CD4-positive, alpha-beta T cell treated with Interferon gamma for 1 hour (primary cell): Measurements from ENCODE around the gene AJM1.
A peak's percentile ranks its signal among the peaks of the same experiment; 100 is the strongest.
"Not testable (repeated sequence)": the region's sequence is repeated elsewhere in the genome, so short reads cannot be mapped to it uniquely, and the experiment has no call there.

Source experiments
- DNase-seq: peaks from one replicate; pipeline ENCODE4 v3.0.0-alpha.2; 2020

AJM1 gene

DNA sequence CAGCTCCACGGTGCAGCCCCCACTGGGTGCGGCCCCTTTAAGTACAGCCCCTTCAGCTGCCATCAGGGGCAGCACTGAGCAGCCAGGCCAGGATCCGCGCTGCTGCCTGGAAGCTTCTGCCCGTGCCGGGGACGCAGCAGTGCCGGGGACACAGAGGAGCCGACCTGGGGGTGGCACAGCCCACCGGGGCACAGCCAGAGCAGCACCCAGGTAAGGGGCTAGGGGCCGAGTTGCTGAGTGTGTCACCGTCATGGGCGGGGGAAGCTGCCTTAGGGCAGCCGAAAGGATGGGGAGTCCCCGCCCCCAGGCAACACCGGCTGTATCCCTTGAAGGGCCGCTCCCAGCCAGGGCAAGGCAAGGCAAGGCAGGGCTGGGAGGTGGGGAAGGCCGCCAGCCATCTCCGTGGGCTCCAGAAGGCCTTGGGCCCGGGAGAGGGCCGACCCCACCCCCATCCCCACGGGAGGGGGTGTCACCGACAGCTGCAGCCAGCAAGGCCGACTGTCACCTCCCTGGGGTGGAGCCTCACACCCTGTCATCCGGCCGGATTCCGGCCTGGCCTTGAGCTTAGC lies at the start of gene AJM1:
AJM1 (plus strand) TSS at position 99 of the 569 bp plus-strand sequence. CDS start 1,937 bp downstream, outside the sequence.
- peak; percentile 78 for DNase-seq

DNA sequence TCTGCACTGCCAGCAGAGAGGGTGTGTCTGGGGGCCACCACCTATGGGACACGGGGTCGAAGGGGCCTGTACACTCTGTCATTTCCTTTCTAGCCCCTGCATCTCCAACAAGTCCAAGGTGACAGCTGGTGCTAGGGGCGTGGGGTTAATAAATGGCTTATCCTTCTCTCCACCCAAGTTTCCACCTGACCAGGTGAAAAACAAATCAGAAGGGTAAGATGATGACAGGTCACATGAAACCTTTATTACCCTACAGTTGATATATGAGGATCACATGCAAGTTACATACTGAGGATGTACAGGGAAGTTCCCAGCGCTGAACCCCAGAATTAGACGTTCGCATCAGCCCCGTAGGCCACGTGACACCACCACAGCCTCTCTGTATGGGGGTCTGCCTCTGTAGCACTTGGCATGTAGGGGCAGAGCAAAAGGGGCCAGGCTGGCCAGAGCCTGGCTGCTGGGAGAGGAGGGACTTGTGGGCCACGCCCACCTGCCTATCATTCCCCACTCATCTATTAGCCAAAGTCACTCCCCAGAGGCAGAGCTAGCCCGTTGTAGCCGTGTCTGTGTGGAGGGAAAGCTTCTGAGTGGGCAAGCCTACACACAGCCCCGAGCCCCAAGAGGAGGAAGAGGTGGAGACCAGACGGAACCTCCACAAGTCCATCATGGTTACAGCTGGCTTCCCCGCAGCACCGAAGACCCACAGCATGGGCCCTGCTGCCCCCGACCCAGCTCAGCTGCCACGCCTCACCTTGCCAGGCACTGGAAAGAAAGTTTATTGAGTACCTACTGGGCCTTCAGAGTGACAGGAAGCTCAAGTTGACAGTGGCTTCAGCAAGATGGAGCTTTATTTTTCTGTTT lies 49.0 kb upstream of the AJM1 start:
- DNase-seq, result no peak

DNA sequence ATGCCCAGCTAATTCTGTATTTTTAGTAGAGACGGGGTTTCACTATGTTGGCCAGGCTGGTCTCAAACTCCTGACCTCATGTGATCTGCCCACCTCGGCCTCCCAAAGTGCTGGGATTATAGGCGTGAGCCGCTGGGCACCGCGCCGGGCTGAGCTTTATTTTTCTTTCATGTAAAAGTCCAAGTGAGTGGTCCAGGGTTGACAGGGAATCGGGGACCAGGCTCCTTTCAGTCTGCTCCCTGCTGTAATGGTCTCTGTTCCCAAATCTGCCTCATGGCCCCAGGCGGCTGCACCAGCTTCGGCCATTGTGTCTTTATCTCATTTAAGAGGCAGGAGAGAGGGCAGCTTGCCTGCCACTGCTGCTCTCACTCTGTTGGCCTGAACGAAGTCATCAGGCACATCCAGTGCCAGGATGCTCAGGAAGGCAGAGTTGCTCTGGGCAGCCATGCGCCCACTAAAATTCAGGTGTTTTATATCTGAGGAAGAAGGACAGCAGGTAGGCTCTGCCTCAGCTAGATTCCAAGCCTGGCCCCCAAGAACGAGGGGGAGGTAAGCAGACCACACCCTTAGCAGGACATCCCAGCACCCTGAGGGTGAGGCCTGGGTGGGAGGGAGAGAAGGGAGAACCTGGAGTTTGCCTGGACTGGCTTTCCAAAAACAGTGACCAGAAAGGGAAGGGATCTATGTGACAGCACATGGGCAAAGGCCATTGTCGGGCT lies 47.8 kb upstream of the AJM1 start:
- no peak for DNase-seq

DNA sequence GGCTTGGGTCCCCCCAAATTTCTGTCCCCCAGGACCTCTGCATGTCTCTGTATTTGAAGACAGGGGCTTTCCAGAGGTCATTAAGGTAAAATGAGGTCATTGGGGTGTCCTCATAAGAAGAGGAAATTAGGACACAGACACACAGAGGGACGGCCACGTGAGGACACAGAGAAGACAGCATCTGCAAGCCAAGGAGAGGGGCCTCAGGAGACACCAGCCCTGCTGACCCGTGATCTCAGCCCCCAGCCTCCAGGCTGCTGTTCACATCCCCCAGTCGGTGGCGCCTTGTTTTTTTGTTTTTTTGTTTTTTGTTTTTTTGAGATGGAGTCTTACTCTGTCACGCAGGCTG lies 47.3 kb upstream of the AJM1 start:
- no peak for DNase-seq

DNA sequence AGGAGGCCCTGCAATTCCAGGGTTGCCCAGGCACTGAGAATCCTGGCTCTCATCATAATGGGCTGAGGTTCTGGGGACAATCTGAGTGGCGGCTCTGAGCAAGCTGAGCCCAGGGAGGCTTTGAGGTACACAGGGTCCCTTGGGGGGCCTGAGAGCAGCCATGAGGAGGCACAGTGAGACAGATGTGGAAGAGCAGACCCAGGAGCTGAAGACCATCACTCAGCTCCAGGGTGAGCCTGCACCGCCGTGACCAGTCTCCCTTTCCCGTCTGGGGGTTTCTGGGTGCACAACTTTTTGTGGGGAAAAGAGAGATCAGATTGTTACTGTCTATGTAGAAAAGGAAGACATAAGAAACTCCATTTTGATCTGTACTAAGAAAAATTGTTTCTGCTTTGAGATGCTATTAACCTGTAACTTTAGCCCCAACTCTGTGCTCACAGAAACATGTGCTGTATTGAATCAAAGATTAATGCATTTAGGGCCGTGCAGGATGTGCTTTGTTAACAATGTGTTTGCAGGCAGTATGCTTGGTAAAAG lies 46.0 kb upstream of the AJM1 start, which contains the start of gene CCDC183:
CCDC183 (plus strand) TSS at position 101 of the 537 bp plus-strand sequence; CDS start at position 161, 60 bp downstream.
- no peak for DNase-seq

DNA sequence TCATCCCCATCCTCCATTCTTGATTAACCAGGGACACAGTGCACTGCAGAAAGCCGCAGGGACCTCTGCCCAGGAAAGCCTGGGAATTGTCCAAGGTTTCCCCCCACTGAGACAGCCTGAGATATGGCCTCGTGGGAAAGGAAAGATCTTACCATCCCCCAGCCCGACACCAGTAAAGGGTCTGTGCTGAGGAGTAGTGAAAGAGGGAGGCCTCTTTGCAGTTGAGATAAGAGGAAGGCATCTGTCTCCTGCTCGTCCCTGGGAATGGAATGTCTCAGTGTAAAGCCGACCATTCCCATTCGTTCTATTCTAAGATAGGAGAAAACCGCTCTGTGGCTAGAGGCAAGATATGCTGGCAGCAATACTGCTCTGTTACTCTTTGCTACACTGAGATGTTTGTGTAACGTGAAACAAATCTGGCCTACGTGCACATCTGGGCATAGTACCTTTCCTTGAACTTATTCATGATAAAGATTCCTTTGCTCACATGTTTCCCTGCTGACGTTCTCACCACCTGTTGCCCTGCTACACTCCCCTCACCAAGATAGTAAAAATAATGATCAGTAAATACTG lies 45.4 kb upstream of the AJM1 start:
- DNase-seq, result not testable (repeated sequence)

DNA sequence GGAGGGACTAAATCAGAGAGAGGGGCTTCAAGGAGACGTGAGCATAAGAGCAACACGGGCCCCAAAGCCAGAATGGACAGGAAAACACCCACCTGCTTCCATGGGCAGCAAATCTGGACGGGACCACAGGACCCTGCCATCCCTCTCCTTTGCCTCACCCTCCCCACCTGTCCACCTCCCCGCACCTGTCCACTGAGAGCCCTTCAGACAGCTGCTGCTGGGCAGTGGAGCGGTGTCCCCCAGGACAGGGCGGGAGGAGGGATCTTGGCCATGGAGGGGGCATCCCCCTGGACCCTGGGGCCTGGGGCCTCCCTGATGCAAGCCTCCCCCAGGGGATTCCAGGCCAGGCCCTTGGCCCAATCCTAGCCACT lies 43.6 kb upstream of the AJM1 start:
- DNase-seq, result no peak

DNA sequence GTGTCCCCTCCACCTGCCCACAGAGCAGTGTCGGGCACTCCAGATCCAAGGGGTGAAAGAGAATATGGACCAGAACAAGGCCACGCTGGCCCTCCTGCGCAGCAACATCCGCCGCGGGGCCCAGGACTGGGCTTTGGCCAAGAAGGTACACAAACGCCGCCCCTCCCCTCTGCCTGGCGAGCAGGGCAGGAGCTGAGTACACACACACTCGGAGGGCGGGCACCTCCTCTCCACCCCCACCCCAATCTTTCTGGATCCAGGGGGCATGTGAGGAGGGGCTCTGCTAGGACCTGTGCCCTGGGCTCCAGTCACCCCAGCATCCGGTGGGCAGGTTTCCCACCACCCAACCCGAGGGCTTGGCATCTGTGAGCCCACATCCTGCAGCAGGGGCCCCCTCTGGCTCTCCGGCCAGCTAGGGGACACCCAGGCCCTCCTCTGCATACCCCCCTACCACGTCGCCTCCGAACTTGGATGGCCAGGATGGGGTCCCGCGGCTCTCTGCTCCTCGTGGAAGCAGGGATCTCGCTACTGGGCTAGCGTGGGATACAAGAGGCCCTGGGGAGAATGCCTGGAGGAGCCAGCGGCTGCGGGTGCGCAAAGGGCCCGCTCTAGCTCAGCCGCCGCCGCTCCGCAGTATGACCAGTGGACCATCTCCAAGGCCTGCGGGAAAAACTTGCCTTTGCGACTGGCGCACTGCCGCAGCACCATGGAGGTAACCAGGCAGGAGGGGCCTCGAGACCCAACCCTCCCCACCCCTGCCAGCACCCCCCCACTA lies 43.0 kb upstream of the AJM1 start:
- DNase-seq, result no peak

DNA sequence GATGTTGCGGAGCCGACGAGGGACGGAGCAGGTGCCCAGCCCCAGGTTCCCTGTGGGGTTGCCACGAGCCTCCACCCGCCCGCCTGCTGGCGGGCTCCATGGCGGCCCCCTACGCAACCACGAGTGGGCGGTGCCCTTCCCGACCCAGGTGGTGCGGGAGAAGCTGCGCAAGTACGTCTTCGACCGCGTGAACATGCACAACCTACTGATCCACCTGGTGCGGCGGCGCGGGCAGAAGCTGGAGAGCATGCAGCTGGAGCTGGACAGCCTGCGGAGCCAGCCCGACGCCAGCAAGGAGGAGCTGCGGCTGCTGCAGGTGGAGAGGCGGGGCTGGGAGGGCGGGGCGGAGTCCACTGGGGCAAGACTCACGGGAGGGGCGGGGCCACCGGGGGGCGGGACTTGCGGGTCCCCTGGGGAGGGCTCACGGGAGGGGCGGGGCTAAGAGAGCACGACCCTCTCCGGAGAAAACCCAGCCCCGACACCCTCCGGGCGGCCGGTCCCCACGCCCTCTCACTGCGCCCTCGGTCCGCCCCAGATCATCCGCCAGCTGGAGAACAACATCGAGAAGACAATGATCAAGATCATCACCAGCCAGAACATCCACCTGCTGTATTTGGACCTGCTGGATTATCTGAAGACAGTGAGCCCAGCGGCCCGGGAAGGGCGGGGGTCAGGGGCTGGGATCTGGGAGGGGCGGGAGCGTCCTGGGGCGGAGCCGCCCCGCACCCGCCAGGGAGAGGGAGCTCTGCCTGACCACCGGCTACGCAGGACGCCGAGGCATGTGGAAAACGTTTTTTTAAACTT lies 42.2 kb upstream of the AJM1 start:
- DNase-seq, result peak; percentile 87

DNA sequence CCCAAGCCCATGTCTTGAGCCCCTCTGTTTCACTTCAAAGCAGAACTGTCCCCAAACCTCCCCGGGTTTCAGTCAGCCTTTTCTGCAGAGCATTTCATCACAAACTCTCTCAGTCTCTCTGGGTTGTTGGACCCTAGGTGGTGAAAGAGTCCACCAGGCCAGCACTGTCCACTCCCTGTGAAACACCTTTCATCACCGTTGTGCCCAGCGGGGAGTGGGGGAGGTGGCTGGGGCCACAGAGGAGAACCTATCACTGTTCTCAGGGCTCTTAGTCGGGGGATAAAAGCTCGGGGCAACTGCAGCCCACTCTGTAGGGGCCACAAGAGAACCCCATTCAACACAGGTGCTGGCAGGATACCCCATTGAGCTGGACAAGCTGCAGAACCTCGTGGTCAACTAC lies 40.0 kb upstream of the AJM1 start:
- DNase-seq, result no peak

DNA sequence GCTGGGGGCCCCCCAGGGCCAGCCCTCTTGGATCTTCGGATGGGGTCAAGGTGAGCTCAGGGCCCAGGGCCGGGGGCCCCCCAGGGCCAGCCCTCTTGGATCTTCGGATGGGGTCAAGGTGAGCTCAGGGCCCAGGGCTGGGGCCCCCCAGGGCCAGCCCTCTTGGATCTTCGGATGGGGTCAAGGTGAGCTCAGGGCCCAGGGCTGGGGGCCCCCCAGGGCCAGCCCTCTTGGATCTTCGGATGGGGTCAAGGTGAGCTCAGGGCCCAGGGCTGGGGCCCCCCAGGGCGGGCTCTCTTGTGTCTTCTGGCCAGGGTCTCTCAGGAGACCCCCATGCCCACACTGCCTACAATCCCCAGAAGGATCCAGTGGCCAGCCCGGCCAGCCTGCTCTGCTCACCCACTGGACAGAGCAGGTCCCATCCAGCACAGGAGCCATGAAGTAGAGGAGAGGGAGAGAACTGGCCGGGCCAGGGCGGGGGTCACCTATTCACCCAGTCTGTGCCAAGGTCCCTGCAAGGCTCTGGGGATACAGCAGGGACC lies 39.2 kb upstream of the AJM1 start:
- not testable (repeated sequence) for DNase-seq

DNA sequence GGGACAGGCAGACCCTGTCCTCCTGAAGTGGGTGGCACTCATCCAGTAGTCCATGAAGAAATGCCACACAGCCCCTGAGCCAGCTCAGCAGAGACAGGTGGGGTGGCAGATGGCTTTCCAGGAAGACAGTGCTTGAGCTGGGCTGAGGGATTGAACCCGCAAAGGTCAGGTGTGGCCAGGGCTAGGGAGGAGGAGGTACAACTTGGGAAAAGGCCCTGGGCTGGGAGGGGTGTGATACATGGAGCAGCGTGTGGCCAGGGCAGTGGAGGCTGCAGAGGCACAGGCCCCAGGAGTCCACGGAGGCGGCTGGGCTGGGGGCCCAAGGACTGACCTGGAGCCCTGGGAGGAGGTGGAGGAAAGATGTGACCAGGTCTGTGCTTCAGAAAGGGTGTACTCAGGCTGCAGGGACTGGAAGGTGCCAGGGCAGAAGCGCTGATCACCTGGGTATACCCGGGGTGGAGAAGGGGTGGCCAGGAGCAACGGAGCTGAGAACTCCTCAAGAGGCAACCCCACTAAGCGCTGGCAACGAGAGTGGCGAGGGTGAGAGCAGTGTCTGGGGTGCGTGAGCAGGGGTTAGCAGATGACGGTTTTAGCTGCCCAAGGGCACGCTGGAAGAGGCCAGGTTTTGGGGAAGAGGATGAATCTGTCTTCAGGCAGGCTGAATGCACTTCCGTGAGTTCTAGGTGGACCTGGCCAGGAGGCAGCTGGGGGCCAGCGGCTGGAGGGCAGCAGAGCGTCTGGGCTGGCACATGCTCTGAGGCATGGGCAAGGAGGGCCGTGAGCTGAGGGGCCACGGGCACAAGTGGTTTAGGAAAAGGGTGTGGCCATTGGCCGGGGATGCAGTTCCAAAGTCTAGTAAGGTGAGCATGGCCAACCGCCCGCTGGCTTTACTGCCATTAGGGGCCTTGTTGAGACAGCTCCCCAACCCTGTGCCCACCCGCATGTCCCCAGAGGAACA lies 38.4 kb upstream of the AJM1 start:
- no peak for DNase-seq

DNA sequence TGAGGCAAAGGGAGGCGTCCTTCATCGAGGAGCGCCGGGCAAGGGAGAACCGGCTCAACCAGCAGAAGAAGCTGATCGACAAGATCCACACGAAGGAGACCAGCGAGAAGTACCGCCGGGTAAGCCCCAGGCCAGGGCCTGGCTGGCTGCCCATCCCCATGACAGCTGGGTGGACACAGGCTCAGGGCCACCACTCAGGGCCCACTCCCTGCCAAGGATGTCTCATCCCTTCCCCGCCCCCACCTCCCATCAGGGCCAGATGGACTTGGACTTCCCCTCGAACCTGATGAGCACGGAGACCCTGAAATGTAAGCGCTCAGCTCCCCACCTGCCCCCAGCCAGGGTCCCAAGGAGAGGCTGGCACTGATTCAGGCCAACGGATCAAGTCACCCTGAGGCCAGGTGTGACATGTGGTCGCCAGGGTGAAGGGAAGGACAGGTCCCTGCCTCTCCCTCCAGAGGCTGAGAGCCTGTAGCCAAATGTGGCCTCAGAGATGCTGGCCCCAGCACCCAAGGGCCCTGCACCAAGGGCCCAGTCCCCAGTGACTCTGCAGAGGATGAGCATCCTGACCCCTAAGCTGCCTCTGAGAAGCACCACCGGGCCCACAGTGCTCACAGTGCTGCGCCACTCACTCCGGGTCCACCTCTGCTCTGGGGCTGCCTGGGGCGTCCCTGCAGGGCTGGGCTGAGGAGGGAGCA lies 37.6 kb upstream of the AJM1 start:
- DNase-seq, result no peak

DNA sequence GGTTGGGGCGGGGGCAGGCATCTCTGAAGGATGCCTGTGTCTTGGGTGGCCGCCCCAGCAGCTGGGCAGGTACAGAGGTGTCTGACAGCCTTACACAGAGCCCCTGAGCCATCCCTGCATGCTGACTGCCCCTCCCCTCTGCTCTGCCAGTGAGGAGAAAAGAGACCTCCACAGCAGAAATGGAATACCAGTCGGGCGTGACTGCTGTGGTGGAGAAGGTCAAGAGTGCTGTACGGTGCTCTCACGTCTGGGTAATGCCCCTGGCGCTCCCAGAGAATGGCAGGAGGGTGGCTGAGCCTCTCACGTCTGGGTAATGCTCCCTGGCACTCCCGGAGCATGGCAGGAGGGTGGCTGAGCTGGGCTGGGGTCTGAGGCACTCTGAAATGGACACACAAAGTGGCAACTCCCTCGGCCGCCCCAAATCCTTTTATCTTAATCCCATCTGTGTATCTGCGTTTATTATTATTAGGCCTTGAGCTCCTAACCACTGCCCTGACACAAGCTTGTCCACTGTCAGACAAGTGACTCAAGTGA lies 37.0 kb upstream of the AJM1 start:
- DNase-seq, result no peak

DNA sequence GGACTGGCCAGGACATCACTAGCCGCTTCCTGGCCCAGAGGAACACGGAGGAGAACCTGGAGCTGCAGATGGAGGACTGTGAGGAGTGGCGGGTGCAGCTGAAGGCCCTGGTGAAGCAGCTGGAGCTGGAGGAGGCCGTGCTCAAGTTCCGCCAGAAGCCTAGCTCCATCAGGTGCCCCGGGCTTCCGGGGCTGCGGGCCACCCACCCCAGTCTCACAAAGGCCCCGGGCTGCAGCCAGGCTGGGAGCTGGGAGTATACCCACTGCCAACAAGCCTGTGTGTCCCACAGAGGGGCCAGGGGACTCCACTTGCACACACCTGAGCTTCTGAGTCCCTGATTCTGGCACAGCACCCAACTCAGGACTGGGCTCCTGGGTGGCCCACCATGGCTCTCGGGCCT lies 36.2 kb upstream of the AJM1 start:
- no peak for DNase-seq

DNA sequence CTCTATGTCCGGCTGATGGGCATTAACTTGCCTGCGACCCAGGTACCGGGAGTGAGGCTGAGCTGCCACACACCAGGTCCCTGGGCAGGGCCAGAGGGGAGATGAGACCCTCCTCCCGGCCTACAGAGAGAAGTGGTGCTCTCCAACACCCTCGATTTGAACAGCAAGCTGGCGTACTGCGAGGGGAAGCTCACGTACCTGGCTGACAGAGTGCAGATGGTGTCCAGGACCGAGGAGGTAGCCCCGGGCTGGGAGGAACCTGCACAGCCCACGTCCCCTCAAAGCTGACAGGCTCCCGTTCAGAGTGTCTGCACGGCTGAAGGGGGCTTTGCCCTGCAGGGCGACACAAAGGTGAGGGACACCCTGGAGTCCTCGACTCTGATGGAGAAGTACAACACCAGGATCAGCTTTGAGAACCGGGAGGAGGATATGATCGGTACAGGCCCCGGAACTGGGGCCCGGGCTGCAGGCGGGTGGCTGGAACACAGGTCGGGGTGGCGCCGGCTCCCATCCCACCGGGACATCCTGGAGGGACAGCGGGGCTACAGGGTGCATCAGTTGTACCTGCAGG lies 35.6 kb upstream of the AJM1 start:
- DNase-seq, result no peak

DNA sequence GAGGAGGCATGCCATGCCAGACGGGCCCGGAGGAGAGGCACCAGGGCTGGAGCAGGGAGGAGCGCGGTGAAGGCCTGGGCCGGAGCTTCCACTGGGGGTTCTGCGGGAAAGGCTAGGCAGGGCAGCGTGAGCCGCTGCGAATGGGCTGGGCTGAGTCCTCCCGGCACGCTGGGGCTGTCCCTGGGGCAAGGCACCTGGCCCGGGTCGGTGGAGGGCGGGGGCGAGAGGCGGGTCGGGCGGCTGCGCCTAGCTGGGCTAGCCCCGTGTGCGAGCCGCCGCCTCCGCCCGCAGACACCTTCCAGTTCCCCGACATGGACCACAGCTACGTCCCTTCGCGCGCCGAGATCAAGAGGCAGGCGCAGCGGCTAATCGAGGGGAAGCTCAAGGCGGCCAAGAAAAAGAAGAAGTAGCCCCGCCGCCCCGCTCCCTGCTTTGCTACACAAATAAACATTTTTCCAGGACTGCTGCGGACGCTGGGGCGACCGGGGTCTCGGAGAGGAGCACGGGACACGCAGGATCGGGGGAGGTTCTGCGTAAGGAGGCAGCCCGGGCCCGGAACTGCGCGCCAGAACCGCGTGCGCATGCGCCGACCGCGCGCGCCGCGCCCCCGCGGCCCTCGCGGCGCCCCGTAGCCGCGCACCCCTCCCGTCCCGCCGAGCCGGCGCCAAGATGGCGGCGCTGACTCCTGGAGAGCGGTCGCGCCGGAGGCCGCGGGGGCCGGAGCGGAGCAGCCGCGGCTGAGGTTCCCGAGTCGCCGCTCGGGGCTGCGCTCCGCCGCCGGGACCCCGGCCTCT lies 34.8 kb upstream of the AJM1 start, which contains the start of gene RABL6:
RABL6 (plus strand) TSS at position 668 of the 794 bp plus-strand sequence. CDS start 249 bp downstream, outside the sequence.
- peak; percentile 80 for DNase-seq
